Peyer's patch (tissue), 4 donors: Measurements from ENCODE around the gene TM6SF1. TPM values are rescaled to one million over a fixed set of nuclear protein-coding genes. Genes with fewer than 3 reads are reported as not detected.
A peak's percentile ranks its signal among the peaks of the same experiment; 100 is the strongest.

Experiments used
- DNase-seq, 3 donors: peaks; one replicate each; pipeline ENCODE4 v3.0.0-alpha.2; 2017 to 2019
- H3K27ac ChIP-seq, 4 donors: fragments of 200-600 bp; sonication (generic); one replicate each; pipeline ENCODE4 v1.5.1; 2016 to 2019
- H3K27me3 ChIP-seq, 2 donors: fragments of 200-600 bp; sonication (generic); one replicate each; pipeline ENCODE4 v1.5.1; 2019
- H3K36me3 ChIP-seq, 3 donors: fragments of 200-600 bp; sonication (generic); one replicate each; pipeline ENCODE4 v1.5.1; 2016 to 2019
- H3K4me1 ChIP-seq, 4 donors: fragments of 200-600 bp; sonication (generic); one replicate each; pipeline ENCODE4 v1.5.1; 2016 to 2019
- H3K4me3 ChIP-seq, 4 donors: fragments of 200-600 bp; sonication (generic); 1 replicate in 3 of 4; 2 replicates in 1 of 4; pipeline ENCODE4 v1.5.1; 2016 to 2019; ENCODE audit warnings: mild to moderate bottlenecking in 1 of 4
- H3K9me3 ChIP-seq, 4 donors: fragments of 200-600 bp; sonication (generic); one replicate each; pipeline ENCODE4 v1.5.1; 2016 to 2019; ENCODE audit warnings: mild to moderate bottlenecking in 1 of 4
- POLR2A ChIP-seq, 2 donors: fragments of 450-650 bp; IDR thresholded peaks; one replicate each; pipeline ENCODE4 v1.5.1; 2017; ENCODE audit warnings: antibody characterized with exemption in 2 of 2, mild to moderate bottlenecking in 2 of 2, moderate library complexity in 2 of 2
- total RNA-seq, 4 donors: library from RNA; depleted of rRNA; stranded (reverse); fragments of >200 nt; gene quantifications; one replicate each; pipeline ENCODE4 v1.1.0, GENCODE V29; 2016
- TF ChIP-seq, protein P1 (sequence below), 6 experiments: fragments of 450-650 bp in 4 of 6; fragments of 200-600 bp in 2 of 6; sonication (generic) in 1 of 6; IDR thresholded peaks; one replicate each; pipeline ENCODE4 v1.5.1; 2017 to 2019; ENCODE audit warnings: antibody characterized with exemption in 6 of 6, mild to moderate bottlenecking in 3 of 6, moderate library complexity in 1 of 6

TM6SF1 gene
- total RNA-seq, result 1 to 10 TPM in 2 of 4 donors, not detected in 2; 3.3 to 3.5 TPM

DNA sequence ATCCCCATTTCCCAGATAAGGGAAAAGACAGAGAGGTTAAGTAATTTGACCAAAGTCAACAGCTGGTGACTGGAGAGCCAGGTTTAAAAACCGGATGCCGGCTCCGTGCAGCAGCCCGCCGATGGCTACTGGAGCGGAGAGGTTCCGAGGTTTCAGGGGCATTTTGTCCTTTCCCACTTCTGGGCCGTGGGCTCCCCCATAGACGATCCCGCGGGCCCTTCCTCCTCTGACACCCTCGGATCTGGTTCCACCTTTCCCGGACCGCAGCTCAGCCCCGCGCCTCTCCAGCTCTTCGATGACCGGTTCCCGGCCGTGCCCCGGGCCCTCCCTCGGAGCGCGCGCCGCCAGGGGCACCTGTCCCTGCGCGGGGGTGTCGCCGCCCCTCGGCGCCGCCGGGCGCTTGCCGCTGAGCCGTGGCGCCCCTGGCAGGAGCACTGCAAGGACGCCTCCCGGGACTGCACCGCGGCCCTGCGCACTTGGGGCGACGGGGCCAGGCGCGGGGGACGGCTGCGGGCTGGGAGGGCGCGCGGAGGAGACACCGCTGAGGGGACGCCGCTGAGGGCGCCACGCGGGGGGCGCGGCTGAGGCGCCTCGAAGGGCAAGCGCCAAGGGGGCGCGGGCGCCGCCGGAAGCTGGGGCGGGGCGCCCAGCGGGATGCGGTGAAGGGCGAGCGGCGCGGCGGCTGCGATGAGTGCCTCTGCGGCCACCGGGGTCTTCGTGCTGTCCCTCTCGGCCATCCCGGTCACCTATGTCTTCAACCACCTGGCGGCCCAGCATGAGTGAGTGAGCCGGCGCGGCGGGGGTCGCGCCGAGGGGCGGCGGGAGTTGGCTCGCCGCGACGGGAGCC, at the start of gene TM6SF1:
Gene TM6SF1, plus strand, starts transcription at position 652 of the 847 bp plus-strand sequence. Its CDS starts 36 bp downstream, at position 688.
- DNase-seq, result no peak
- no peak for TF ChIP-seq POLR2A (IDR thresholded peaks at IDR 0.05)
- Histone ChIP-seq H3K4me3 (peak within 1 kb of the TSS; percentile 26 to 54 (median 52)), H3K9me3 (no peaks in the 10 kb centered on the region), H3K4me1 (peaks cover 0 to 14% (median 4%) of the 10 kb centered on the region in 4 donors), H3K27me3 (no peaks in the 10 kb centered on the region), H3K36me3 (no peaks in the 10 kb centered on the region), H3K27ac (peak within 1 kb of the TSS; percentile 41 to 50 (median 42))

DNA sequence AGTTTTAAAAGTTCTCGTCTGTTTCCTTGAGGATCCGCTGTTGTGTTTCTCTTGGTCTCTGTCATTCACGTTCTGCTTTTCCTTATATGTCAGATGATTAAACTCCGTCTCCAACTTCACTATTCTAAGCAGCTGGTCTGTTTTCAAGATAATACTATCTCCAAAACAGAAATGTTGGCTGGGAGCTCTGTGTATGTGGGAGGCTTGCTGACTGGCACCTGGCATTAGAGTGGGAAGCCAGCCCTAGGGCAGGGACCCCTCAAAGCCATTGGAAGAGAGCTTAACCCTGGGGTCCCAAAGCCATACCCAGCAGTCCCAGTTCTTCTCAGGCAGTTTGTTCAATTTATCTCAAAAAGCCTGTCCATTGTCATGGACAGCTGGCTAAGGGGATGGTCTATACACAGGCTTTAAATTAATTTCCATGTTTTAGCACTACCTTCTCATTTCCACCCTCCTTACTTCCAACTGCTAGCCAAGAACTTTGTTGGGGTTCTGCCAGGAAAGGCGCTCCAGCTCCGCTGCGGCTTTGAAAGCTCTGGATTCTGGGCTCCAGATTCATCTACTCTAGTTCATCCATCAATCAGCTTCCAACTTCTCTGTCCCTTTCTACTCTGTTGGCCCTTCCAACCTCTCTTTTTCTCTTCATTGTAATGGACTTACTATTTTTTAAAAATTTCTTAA, 49.6 kb upstream of the TM6SF1 start:
- no peak for TF ChIP-seq POLR2A (IDR thresholded peaks at IDR 0.05)
- TF ChIP-seq, protein P1, sequence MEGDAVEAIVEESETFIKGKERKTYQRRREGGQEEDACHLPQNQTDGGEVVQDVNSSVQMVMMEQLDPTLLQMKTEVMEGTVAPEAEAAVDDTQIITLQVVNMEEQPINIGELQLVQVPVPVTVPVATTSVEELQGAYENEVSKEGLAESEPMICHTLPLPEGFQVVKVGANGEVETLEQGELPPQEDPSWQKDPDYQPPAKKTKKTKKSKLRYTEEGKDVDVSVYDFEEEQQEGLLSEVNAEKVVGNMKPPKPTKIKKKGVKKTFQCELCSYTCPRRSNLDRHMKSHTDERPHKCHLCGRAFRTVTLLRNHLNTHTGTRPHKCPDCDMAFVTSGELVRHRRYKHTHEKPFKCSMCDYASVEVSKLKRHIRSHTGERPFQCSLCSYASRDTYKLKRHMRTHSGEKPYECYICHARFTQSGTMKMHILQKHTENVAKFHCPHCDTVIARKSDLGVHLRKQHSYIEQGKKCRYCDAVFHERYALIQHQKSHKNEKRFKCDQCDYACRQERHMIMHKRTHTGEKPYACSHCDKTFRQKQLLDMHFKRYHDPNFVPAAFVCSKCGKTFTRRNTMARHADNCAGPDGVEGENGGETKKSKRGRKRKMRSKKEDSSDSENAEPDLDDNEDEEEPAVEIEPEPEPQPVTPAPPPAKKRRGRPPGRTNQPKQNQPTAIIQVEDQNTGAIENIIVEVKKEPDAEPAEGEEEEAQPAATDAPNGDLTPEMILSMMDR (IDR thresholded peaks at IDR 0.05), result no peak
- Histone ChIP-seq H3K9me3 (no peaks in the 10 kb centered on the region), H3K27me3 (no peaks in the 10 kb centered on the region), H3K4me3 (no peak overlapping the region), H3K4me1 (peaks cover 0 to 32% (median 5%) of the 10 kb centered on the region in 4 donors), H3K27ac (no peak overlapping the region), H3K36me3 (peaks cover 0 to 25% (median 0%) of the 10 kb centered on the region in 3 donors)
- DNase-seq, result no peak

DNA sequence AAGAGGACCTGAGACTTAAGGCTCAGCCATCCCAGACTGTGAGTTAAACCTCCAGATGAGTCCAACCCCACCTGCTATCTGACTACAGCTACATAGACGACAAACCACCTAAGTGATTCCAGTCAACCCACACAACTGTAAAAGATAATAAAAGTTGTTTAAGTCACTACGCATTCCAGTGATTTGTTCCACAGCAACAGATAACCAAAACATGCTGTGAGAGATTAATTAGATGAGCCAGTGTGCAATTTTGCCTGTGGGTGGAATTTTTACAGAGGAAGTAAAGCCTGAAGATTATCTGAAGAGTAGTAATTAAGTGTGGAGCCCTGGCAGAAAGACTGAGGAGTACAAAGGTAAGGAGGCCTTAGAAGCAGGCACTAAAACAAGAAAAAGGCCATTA, 45.8 kb upstream of the TM6SF1 start:
- Histone ChIP-seq H3K4me1 (peaks cover 0 to 63% (median 5%) of the 10 kb centered on the region in 4 donors), H3K27ac (peak overlapping the region in 2 of 4 donors; percentile 6 to 19), H3K36me3 (no peaks in the 10 kb centered on the region), H3K4me3 (no peak overlapping the region), H3K27me3 (no peaks in the 10 kb centered on the region), H3K9me3 (no peaks in the 10 kb centered on the region)
- no peak for DNase-seq
- TF ChIP-seq, protein P1 (IDR thresholded peaks at IDR 0.05), result no peak
- no peak for TF ChIP-seq POLR2A (IDR thresholded peaks at IDR 0.05)

DNA sequence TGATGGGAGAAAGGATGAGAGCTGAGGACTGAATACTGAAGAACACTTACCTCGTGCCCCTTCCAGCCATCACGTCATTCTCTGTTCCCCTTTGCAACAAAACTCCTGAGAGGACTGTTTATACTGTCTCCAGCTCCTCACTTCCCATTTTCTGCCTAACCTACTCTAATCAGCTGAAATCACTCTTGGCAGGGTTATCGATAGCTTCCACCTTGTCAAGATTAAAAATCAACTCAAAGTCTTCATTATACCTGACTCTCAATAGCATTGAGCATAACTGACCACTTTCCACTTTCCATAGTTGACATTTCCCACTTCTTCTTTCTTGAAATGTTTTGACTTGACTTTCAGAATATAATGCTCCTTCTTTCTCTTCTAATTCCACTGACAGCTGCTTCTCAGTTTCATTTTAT, 44.7 kb upstream of the TM6SF1 start:
- DNase-seq, result no peak
- H3K4me1 ChIP-seq, result peaks cover 0 to 63% (median 5%) of the 10 kb centered on the region in 4 donors

DNA sequence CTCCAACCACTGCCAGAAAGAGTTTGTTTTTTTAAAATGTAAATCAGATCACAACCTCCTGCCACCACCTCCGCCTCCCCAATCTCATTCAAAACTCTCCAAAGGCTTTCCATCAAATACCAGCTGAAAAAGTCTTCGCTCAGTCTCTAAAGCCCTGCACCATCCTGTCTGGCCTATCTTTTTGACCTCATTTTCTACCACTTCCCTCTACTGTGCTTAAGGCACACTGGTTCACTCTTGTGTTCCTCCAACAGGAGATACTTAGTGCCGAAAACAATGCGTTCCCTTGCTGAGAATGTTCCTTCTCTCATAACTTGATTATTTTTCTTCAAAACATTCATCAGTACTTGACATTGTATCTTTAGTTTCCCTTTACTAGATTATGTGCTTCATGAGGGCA, 43.9 kb upstream of the TM6SF1 start:
- no peaks in the 10 kb centered on the region for H3K27me3 ChIP-seq
- DNase-seq, result no peak
- TF ChIP-seq POLR2A (IDR thresholded peaks at IDR 0.05), result no peak
- TF ChIP-seq, protein P1 (IDR thresholded peaks at IDR 0.05), result no peak
- H3K4me1 ChIP-seq, result peaks cover 0 to 59% (median 5%) of the 10 kb centered on the region in 4 donors
- no peaks in the 10 kb centered on the region for H3K36me3 ChIP-seq
- H3K9me3 ChIP-seq, result no peaks in the 10 kb centered on the region
- H3K4me3 ChIP-seq, result peak overlapping the region in 2 of 4 donors; percentile 8 to 10
- peak overlapping the region in 1 of 4 donors; percentile 11 for H3K27ac ChIP-seq

More for the DNA sequence above, 44.7 kb upstream of the TM6SF1 start:
- H3K27ac ChIP-seq, result peak overlapping the region in 2 of 4 donors; percentile 11 to 22
- no peak overlapping the region for H3K4me3 ChIP-seq
- no peak for TF ChIP-seq POLR2A (IDR thresholded peaks at IDR 0.05)
- TF ChIP-seq, protein P1 (IDR thresholded peaks at IDR 0.05), result no peak
- H3K36me3 ChIP-seq, result no peaks in the 10 kb centered on the region
- no peaks in the 10 kb centered on the region for H3K9me3 ChIP-seq
- no peaks in the 10 kb centered on the region for H3K27me3 ChIP-seq
